ENCODE results near the gene MAGEA8.
A peak's percentile ranks its signal among the peaks of the same experiment; 100 is the strongest.
"Not testable (repeated sequence)": the region's sequence is repeated elsewhere in the genome, so short reads cannot be mapped to it uniquely, and the experiment has no call there.

The MAGEA8 gene

GRCh38 chrX:149881081-149881711 is at the start of gene MAGEA8:
MAGEA8 (plus strand) TSS chrX:149881183; CDS start chrX:149884273, 3,090 bp downstream.
- DNase-seq = no peak

DNA sequence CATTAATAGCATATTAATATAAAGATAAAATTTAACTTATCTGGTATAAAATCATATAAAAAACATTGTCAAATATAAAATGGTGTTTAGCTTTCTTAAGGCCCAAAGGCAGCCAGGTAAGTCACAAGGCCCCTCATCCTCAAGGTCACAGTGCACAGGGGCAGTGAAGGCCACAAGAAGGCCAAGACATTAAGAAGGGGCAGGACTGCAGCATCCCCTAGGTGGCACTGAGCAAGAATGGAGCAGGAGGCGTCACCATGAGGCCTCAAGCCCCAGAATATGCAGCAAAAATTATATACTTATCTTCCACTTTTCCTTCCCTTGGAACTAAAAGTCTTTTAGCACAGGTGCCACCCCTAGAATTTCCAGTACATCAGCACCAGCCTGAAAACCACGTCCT is 49.5 kb upstream of the MAGEA8 start:
- no peak for DNase-seq

DNA sequence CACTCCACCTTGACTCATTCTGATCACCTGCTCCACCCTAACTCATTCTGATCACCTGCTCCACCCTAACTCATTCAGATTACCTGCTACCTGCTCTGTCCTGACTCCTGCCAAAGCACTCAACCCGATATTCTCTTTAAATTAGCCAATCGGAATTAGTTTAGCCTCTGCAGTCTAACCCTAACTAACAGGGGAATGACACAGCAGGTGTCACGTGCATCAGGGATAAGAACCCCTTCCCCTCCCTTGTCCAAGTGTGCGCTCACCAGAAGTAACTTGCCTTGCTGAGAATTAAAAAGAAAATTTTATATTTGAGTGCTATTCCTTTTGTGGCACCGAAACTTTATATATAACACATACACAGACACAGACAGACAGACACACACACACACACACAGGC is 44.3 kb upstream of the MAGEA8 start:
- DNase-seq = not testable (repeated sequence)

DNA sequence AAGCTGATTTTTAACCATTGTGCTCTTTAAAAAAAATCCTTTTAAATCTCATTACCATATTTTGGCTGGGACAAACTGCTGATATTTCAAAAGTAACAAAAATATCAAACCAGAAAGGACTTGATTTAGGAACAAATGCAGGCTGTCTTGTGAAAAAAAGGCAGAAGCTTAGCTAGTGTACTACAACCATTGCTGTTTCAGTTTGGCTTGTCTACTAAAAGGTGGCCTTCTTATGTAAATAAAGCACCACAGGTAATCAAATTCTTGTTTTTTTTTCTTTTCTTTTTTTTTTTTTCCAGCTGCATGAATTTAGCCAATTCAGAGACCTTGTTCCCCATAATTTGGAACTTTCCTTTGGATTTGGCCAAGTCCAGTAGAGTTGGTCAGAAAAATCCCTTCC is 43.8 kb upstream of the MAGEA8 start:
- no peak for DNase-seq

GRCh38 chrX:149837639-149838038 is 43.3 kb upstream of the MAGEA8 start:
- DNase-seq = no peak

- no peak for DNase-seq
Observed at GRCh38 chrX:149841929-149842328, 39.1 kb upstream of the MAGEA8 start.

DNA sequence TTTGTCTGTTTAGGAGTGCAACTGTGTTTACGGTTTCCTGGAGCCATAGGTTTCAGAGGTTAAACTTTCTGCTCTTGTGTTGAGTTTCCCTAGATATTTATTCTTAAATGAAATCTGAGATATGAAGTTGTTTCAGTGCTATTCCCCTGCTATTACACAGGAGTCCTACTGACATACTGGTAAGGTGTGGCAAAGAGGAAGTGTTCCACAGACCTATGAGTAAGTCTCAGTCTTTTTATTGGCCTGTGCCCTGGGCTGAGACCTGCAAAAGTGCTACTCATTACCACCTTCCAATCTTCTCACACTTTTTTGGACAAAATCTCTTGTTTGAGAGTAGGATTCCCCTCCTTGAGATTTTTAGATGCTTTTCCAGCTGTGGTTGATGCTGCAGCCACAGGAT is 35.6 kb upstream of the MAGEA8 start:
- no peak for DNase-seq

GRCh38 chrX:149846789-149847188 is 34.2 kb upstream of the MAGEA8 start:
- no peak for DNase-seq

GRCh38 chrX:149848855-149849254 is 32.1 kb upstream of the MAGEA8 start:
- DNase-seq = no peak

DNA sequence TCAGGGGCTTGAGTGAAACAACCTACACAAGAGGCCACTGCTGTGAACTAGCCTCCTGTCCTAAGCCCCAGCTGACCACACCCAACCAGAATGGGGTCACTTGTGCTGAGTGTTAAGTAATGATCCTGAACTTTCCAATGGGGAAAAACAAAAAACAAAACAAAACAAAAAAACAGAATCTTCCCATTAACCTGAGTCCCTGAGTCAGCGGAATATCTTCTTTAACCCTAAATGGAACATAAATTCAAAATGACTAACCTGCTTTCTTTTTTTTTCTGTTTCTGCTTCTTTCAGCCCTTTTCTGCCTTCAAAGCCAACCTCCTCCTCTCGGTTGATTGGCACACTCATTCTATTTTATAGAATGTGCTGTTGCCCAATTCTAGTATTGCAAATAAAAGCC is 31.2 kb upstream of the MAGEA8 start:
- DNase-seq = no peak

GRCh38 chrX:149851864-149852263 is 29.1 kb upstream of the MAGEA8 start:
- DNase-seq = no peak

GRCh38 chrX:149853925-149854324 is 27.1 kb upstream of the MAGEA8 start:
- DNase-seq = no peak

DNA sequence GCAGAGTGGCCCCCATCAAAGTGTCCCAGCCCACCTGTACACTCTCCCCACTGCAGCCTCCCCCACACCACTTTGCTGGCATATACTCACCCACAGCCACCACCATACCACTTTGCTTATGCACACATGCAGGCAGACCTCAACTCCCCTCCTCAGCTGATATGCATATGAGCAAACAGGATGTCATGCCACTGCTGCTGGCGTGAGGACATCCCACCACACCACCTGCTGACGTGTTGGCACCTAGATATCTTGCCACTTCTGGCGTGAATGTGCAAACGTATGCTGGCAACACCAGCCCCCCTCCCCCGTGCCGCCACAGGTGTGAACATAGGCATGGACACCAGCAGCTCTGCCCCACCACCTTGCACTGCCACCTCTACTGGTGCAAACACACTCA is 22.4 kb upstream of the MAGEA8 start:
- no peak for DNase-seq

DNA sequence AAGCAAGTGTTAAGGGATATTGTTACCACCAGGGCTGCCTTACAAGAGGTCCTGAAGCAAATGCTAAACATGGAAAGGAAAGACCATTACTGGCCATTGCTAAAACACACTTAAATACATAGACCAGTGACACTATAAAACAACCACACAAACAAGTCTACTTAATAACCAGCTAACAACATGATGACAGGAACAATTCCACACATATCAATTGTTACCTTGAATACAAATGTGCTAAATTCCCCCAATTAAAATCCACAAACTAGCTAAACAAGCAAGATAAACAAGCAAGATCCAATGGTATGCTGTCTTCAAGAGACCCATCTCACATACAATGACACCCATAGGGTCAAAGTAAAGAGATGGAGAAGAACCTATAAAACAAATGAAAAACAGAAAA is 20.5 kb upstream of the MAGEA8 start:
- no peak for DNase-seq

- no peak for DNase-seq
Observed at GRCh38 chrX:149865390-149865789, 15.6 kb upstream of the MAGEA8 start.

DNA sequence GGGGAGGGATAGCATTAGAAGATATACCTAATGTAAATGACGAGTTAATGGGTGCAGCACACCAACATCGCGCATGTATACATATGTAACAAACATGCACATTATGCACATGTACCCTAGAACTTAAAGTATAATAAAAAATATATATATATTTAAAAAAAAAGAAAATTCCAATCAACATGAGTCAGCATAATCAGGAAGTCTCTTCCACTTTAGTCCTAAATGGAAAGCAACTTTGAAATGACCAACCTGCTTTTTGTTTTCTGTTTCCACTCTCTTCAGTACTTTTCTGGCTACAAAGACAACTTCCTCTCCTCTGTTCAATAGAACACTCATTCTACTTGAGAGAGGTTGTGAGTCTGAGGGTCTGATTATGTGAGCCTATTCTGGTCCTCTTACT is 13.5 kb upstream of the MAGEA8 start:
- no peak for DNase-seq

DNA sequence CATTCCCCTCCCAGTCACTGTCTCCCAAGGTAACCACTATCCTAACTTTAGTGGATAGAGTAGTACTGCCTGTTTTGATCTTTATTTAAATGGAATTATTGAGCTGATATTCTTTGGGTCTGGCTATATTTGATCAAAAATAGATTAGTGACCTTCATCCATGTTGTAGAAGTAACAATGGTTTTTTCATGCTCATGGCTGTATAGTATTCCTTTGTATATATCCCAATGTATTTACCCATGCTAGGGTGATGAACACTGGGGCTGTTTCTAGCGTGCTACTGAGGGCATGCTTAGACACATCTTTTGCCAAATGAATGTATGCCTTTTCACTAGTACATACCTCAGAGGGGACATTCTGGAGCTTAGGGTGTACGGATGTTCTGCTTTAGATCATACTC is 10.1 kb upstream of the MAGEA8 start:
- no peak for DNase-seq

DNA sequence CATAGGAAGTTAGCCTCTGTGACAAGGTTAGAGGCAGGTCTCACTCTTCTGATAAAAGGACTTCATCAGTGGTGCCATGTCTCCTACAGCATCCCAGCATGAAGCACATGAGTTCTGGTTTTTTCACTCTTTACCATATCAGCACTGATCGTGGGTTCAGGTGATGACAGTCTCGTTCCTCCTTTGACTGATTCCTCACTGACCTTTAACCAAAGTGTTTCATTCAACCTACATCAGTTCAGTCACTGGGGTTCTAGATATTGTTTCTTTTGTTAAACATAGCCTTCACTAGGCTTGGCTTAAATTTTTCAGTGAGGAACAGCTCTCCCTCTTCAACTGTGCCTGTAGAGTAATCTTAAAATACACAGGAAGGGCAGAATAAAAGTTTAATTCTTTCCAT is 9.6 kb upstream of the MAGEA8 start:
- DNase-seq = no peak

GRCh38 chrX:149871940-149872339 is 9.0 kb upstream of the MAGEA8 start:
- DNase-seq = no peak

- DNase-seq = no peak
Observed at GRCh38 chrX:149877157-149877556, 3.8 kb upstream of the MAGEA8 start.

- no peak for DNase-seq
Observed at GRCh38 chrX:149877636-149878035, 3.3 kb upstream of the MAGEA8 start.

DNA sequence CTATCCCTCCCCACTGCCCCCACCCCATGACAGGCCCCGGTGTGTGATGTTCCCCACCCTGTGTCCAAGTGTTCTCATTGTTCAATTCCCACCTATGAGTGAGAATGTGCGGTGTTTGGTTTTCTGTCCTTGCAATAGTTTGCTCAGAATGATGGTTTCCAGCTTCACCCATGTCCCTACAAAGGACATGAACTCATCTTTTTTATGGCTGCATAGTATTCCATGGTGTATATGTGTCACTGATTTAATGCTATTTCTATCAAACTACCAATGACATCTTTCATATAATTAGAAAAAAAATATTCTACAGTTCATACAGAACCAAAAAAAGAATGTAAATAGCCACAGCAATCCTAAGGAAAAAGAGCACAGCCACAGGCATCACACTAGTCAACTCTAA is 9.8 kb downstream of the MAGEA8 start:
- not testable (repeated sequence) for DNase-seq

- DNase-seq = no peak
Observed at GRCh38 chrX:149898554-149898953, 17.6 kb downstream of the MAGEA8 start.

GRCh38 chrX:149903889-149904748 is 23.1 kb downstream of the MAGEA8 start:
- peak; percentile 4 for DNase-seq

- DNase-seq = no peak
Observed at GRCh38 chrX:149908308-149908707, 27.3 kb downstream of the MAGEA8 start.

Measured in HCEC 1CT (cell line).